Psoas muscle (tissue), 8 donors: ENCODE results near the gene SH3BGRL3. TPM values are rescaled to one million over a fixed set of nuclear protein-coding genes. Genes with fewer than 3 reads are reported as not detected.
A peak's percentile ranks its signal among the peaks of the same experiment; 100 is the strongest.
"Not testable (repeated sequence)": the region's sequence is repeated elsewhere in the genome, so short reads cannot be mapped to it uniquely, and the experiment has no call there.

Experiments
- ATAC-seq, 4 donors: fragments of 200-7000 bp; cut with Tn5 transposase; one replicate each; pipeline ENCODE4 v1.9.1; 2020; ENCODE audit warnings: moderate library complexity in 3 of 4, mild to moderate bottlenecking in 2 of 4
- DNase-seq, 2 donors: peaks; one replicate each; pipeline ENCODE4 v3.0.0-alpha.2; 2020
- H3K27ac ChIP-seq: fragments of 200-600 bp; one replicate; pipeline ENCODE4 v1.8.0; 2022
- H3K27me3 ChIP-seq, 3 donors: fragments of 200-600 bp in 1 of 3; one replicate each; pipeline versions ENCODE4 v1.6.1 to v1.8.0; 2013 to 2022; ENCODE audit warnings: low read length in 2 of 3, mild to moderate bottlenecking in 2 of 3, moderate library complexity in 1 of 3; ENCODE audit not compliant: insufficient read depth in 3 of 3
- H3K36me3 ChIP-seq, 2 donors: fragments of 200-600 bp in 1 of 2; one replicate each; pipeline versions ENCODE4 v1.6.1 to v1.8.0; 2013 to 2022; ENCODE audit warnings: low read depth in 1 of 2, mild to moderate bottlenecking in 1 of 2, moderate library complexity in 1 of 2; ENCODE audit not compliant: insufficient read depth in 1 of 2
- H3K4me1 ChIP-seq: fragments of 200-600 bp; one replicate; pipeline ENCODE4 v1.8.0; 2022
- H3K4me3 ChIP-seq: fragments of 200-600 bp; one replicate; pipeline ENCODE4 v1.8.0; 2022; ENCODE audit warnings: mild to moderate bottlenecking
- H3K9me3 ChIP-seq: fragments of 200-600 bp; one replicate; pipeline ENCODE4 v1.8.0; 2022
- WGBS, 3 donors: extraction: QIAGEN DNeasy Blood & Tissue Kit; methylation state at CpG; one replicate each; pipeline versions ENCODE4 v1.1.6 to v1.1.7; 2013; 5-methylcytosine and 5-hydroxymethylcytosine counted together
- intact Hi-C, 2 donors: fragments of 100-400 bp; cut with DNase I; formaldehyde crosslinking; loops; one replicate each; pipeline versions ENCODE4 v1.11.0 to v1.14.2; 2022
- polyA plus RNA-seq, 3 donors: library from polyadenylated mRNA; stranded (reverse); fragments of 200-250 nt; gene quantifications; one replicate each; pipeline ENCODE4 v1.2.3, GENCODE V29; 2013
- total RNA-seq, 4 donors: library from RNA; stranded (reverse); fragmentation: NEBNext Ultra II Directional in 2 of 4; extraction: Animal tissue kit (Norgen Biotek cat#: 25700) in 2 of 4; gene quantifications; one replicate each; pipeline versions ENCODE4 v1.2.1 to v1.2.4, GENCODE V29; 2021 to 2023
- TF ChIP-seq, protein P1 (sequence below): fragments of 200-600 bp; IDR thresholded peaks from one replicate; pipeline ENCODE4 v1.8.0; 2022; ENCODE audit warnings: antibody characterized with exemption
- donor health status: healthy with polysubstance abuse.
- donor health status: DM: no; HTN: no; CAD: no; lungs with moderate emphysema.
- donor health status: Bipolar disorder and iron deficiency.
- donor health status: healthy.
- donor health status: DM: yes; HTN: yes; CAD: no.
- donor health status: DM: no; HTN: no; CAD: no.
- donor health status: DM: no; HTN: no; CAD: no.
- donor health status: DM: yes; HTN: yes; CAD: no.

The SH3BGRL3 gene
- total and polyA plus RNA-seq, 7 donors, result 10.9 to 78.1 (median 22.2) TPM

DNA sequence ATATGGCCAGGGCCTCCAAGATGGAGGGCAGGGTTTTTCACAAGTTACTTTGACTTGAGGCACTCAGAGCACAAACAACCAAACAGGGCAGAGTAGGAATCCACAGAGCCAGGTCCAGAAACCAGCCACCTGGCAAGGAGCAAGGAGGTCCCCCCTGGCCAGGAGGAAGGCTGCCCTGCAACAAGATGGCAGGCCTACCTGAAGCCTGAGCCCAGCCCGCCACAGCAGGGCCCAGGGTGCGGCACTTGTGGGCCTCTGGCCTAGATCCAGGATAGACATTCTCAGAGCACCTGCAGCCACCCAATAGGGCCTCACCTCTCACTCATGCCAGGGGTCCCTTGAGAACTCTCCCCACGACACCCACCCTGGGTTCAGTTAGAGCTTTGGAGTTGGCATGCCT is 11.5 kb downstream of the SH3BGRL3 start:
- WGBS, 3 donors, result 77 to 96% (median 80%) methylated on average over 1 to 3 of the region's 3 CpGs
- Histone ChIP-seq H3K27ac (no peak overlapping the region), H3K4me1 (peaks cover 10% of the 10 kb centered on the region)

DNA sequence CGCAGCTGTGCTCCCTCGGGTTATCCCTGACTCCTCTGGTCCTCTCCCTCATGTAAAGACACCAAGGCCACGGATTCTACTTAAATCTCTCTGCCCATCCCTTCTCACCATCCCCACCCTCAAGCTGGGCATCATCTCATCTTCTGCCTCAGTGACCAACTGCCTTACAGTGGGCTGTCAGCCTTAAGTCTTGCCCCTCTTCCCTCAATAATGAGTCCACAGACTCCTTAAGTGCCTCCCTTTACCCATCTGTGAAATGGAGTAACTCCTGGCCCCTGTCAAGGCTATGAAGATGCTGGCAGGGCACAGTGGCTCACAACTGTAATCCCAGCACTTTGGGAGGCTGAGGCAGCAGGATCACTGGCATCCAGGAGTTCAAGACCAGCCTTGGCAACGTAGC is 12.1 kb downstream of the SH3BGRL3 start:
- H3K36me3 ChIP-seq, result no peaks in the 10 kb centered on the region
- WGBS, 3 donors, result 69 to 86% (median 84%) methylated on average over 4 of the region's 4 CpGs
- no peaks in the 10 kb centered on the region for H3K27me3 ChIP-seq
- ATAC-seq (no peak), DNase-seq (no peak)
- H3K4me1 ChIP-seq, result peaks cover 6% of the 10 kb centered on the region
- H3K27ac ChIP-seq, result no peak overlapping the region
- H3K9me3 ChIP-seq, result no peaks in the 10 kb centered on the region
- intact Hi-C loops, result no loop called here
- TF ChIP-seq, protein P1, sequence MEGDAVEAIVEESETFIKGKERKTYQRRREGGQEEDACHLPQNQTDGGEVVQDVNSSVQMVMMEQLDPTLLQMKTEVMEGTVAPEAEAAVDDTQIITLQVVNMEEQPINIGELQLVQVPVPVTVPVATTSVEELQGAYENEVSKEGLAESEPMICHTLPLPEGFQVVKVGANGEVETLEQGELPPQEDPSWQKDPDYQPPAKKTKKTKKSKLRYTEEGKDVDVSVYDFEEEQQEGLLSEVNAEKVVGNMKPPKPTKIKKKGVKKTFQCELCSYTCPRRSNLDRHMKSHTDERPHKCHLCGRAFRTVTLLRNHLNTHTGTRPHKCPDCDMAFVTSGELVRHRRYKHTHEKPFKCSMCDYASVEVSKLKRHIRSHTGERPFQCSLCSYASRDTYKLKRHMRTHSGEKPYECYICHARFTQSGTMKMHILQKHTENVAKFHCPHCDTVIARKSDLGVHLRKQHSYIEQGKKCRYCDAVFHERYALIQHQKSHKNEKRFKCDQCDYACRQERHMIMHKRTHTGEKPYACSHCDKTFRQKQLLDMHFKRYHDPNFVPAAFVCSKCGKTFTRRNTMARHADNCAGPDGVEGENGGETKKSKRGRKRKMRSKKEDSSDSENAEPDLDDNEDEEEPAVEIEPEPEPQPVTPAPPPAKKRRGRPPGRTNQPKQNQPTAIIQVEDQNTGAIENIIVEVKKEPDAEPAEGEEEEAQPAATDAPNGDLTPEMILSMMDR, result no peak
- no peak overlapping the region for H3K4me3 ChIP-seq

More for the DNA sequence above, 11.5 kb downstream of the SH3BGRL3 start:
- intact Hi-C loops, result no loop called here
- no peak overlapping the region for H3K4me3 ChIP-seq
- TF ChIP-seq, protein P1, result no peak
- no peaks in the 10 kb centered on the region for H3K27me3 ChIP-seq
- H3K9me3 ChIP-seq, result no peaks in the 10 kb centered on the region
- ATAC-seq (no peak), DNase-seq (peak in 1 of 2 donors; percentile 46)
- no peaks in the 10 kb centered on the region for H3K36me3 ChIP-seq

DNA sequence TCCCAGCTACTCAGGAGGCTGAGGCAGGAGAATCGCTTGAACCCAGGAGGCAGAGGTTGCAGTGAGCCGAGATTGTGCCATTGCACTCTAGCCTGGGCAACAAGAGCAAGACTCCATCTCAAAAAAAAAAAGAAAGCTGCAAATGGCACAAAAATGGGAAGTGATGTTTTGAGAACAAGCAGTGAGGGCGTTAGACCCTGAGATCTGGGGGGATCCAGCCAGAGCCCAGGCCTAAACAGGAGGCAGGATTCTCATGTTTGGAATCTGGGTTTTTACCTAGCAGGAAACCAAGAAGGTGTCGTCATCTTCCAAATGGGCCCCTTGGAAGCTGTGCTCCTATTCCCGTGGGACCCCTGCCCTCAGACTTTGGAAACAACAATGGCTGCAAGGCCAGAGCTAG is 12.8 kb downstream of the SH3BGRL3 start:
- H3K4me3 ChIP-seq, DNase-seq, H3K27me3 ChIP-seq, H3K4me1 ChIP-seq, ATAC-seq, H3K9me3 ChIP-seq, H3K36me3 ChIP-seq, intact Hi-C loops, H3K27ac ChIP-seq: not testable (repeated sequence)
- WGBS, 3 donors, result 86 to 95% (median 87%) methylated on average over 4 to 5 of the region's 5 CpGs

DNA sequence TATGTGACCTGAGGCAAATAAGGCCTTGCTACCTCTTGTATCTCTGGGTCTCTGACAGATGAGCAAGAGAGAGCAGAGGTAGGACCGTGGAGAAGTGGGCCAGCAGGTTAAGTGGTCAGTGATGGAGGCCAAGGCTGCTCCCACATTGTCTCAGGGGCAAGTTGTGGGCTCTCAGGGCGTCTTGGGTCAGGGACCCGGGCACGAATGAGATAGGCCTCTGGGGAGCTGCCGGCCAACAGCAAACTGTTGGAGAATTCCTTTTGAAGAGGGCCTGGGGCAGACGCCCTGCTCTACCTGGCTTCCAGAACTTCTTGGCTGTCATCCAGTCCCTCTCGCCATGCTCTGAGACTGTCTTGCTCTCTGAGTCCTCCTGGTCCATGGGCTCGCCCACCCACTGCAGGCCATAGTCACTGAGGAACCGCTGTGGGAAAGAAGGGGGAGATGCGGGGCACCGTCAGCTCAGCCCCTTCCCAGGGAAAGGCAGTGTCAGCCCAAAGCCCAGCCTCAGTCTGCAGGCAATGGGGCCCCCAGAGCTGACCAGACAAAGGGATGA is 14.1 kb downstream of the SH3BGRL3 start:
- H3K9me3 ChIP-seq, result no peaks in the 10 kb centered on the region
- H3K27me3 ChIP-seq, result no peaks in the 10 kb centered on the region
- no peak for DNase-seq
- WGBS, 3 donors, result 83 to 96% (median 86%) methylated on average over 10 to 11 of the region's 11 CpGs
- no peaks in the 10 kb centered on the region for H3K4me1 ChIP-seq
- no peaks in the 10 kb centered on the region for H3K36me3 ChIP-seq
- intact Hi-C loops, result no loop called here
- H3K4me3 ChIP-seq, result no peak overlapping the region
- no peak for ATAC-seq
- TF ChIP-seq, protein P1, result no peak
- H3K27ac ChIP-seq, result no peak overlapping the region

DNA sequence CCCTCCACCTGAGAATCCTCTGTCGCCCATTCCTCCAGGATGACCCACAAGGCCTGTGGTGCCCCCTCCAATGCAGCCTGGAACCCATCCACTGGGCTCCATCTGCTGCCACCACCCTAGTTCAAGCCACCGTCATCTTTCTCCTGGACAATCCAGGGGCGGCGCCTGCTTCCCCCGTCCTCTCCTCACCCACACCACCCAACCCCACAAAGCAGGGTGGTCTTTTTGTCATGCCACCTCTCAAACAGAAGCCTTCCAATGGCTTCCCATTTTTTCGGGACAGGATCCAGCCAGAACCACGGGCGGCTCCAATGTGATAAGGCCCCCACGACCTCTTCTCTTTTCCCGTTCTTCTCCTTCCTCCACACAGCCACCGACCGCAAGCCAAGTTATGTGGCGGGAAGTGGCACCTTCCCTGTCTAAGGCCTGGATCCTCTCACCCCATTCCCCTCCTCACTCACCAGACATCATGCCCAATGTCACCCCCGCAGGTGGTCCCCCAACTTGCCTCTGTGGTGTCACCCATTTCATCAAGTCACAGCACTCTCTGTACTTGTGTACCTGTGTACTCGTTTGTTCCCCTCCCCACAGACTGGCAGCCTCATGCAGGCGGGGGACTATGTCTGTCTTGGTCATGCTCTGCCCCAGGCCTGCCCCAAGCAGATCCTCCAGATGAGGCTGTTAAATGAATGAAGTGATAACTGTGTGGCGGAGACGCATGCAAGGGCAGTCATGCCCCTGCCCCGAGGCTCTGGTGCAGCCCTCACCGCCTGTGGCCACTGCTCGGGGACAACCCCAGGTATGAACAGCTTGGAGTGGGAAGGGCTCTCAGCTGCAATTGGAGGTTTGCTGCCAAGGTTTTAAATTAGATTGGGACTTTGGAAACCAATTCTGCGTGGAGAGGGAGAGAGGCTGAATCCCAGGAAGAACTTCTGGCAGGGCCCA is 15.6 kb downstream of the SH3BGRL3 start:
- Histone ChIP-seq H3K4me3 (no peak overlapping the region), H3K27ac (no peak overlapping the region), H3K27me3 (no peaks in the 10 kb centered on the region), H3K36me3 (no peaks in the 10 kb centered on the region), H3K4me1 (no peaks in the 10 kb centered on the region), H3K9me3 (no peaks in the 10 kb centered on the region)
- ATAC-seq (no peak), DNase-seq (peak in 1 of 2 donors; percentile 44)
- TF ChIP-seq, protein P1, result no peak
- 88 to 90% (median 88%) methylated on average over 22 of the region's 22 CpGs for WGBS, 3 donors
- intact Hi-C loops, result no loop called here
